Activated CD4-positive, alpha-beta T cell treated with anti-CD3 and anti-CD28 coated beads, Interleukin-2, amount 10 ng/mL, durations not matched to agents 24 days and 14 days (primary cell): Measurements from ENCODE around the gene CFAP54. TPM values are rescaled to one million over a fixed set of nuclear protein-coding genes. Genes with fewer than 3 reads are reported as not detected.
"Not testable (repeated sequence)": the region's sequence is repeated elsewhere in the genome, so short reads cannot be mapped to it uniquely, and the experiment has no call there.

ENCODE experiments used
- DNase-seq: peaks from one replicate; pipeline ENCODE4 v3.0.0; 2022
- H3K27ac Mint-ChIP-seq: one replicate; pipeline ENCODE4 v1.8.0; 2022; ENCODE audit warnings: mild to moderate bottlenecking, mixed read lengths
- H3K27me3 Mint-ChIP-seq: one replicate; pipeline ENCODE4 v1.8.0; 2022; ENCODE audit warnings: mixed read lengths
- H3K36me3 Mint-ChIP-seq: one replicate; pipeline ENCODE4 v1.8.0; 2022; ENCODE audit warnings: low read depth, mild to moderate bottlenecking, mixed read lengths
- H3K4me1 Mint-ChIP-seq: one replicate; pipeline ENCODE4 v1.8.0; 2021; ENCODE audit warnings: mixed read lengths
- H3K4me3 Mint-ChIP-seq: one replicate; pipeline ENCODE4 v1.8.0; 2022; ENCODE audit warnings: mild to moderate bottlenecking, moderate library complexity, mixed read lengths
- H3K9me3 Mint-ChIP-seq: one replicate; pipeline ENCODE4 v1.8.0; 2021; ENCODE audit warnings: mixed read lengths
- intact Hi-C: fragments of 100-400 bp; cut with micrococcal nuclease; formaldehyde crosslinking; loops from one replicate; pipeline ENCODE4 v1.15.1; 2023
- total RNA-seq: library from RNA; stranded (reverse); gene quantifications from 2 replicates; pipeline ENCODE4 v1.2.3, GENCODE V29; 2022

CFAP54 gene
- total RNA-seq, 1 donor from 2014 or later, result 0.09 TPM

DNA sequence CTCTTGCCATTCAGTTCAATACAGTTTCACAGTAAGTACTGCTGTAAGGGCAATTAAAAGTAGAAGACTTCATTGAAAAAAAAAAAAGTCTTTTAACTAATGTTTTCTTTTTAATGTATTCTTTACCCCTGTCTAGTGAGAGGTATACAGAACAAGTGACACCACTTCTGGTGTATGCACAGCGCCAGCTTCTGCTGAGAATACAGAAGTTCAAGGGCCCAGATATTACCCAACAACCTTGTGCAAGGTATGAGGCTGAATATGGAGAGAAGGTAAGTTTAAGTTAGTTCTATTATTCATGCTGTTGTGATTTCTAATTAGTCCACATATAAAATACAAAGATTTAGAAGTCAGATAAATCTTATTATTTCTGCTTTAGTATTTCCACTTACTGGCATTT, 168.7 kb downstream of the CFAP54 start:
- peaks cover 9% of the 10 kb centered on the region for H3K27me3 Mint-ChIP-seq
- no peaks in the 10 kb centered on the region for H3K9me3 Mint-ChIP-seq
- no peaks in the 10 kb centered on the region for H3K36me3 Mint-ChIP-seq
- DNase-seq, result no peak
- H3K4me1 Mint-ChIP-seq, result no peaks in the 10 kb centered on the region
- no peak overlapping the region for H3K27ac Mint-ChIP-seq
- no peak overlapping the region for H3K4me3 Mint-ChIP-seq
- intact Hi-C loops, result no loop called here

DNA sequence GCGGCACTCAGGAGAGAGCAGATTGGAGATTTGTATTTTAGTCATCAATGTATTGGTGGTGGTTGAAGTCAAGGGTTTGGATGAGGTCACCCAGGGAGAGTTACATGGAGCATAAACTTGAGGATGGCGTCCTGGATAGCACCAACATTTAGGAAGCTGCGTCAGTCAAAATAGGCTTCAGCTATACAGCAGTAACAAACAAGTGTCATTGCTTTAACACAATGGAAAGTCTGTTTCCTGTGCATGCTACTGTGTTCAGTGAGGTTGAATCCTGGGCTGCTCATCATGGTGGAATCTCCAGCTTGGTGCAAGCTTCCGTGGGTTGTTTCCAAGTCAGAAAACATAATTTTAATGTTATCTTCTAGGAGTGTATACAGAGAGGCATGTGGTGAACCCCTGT, 180.4 kb downstream of the CFAP54 start:
- intact Hi-C loops, result no loop called here
- no peak overlapping the region for H3K27ac Mint-ChIP-seq
- no peak for DNase-seq
- H3K36me3 Mint-ChIP-seq, result no peaks in the 10 kb centered on the region
- H3K4me3 Mint-ChIP-seq, result no peak overlapping the region
- H3K27me3 Mint-ChIP-seq, result peaks cover 6% of the 10 kb centered on the region
- peaks cover 3% of the 10 kb centered on the region for H3K9me3 Mint-ChIP-seq
- no peaks in the 10 kb centered on the region for H3K4me1 Mint-ChIP-seq

DNA sequence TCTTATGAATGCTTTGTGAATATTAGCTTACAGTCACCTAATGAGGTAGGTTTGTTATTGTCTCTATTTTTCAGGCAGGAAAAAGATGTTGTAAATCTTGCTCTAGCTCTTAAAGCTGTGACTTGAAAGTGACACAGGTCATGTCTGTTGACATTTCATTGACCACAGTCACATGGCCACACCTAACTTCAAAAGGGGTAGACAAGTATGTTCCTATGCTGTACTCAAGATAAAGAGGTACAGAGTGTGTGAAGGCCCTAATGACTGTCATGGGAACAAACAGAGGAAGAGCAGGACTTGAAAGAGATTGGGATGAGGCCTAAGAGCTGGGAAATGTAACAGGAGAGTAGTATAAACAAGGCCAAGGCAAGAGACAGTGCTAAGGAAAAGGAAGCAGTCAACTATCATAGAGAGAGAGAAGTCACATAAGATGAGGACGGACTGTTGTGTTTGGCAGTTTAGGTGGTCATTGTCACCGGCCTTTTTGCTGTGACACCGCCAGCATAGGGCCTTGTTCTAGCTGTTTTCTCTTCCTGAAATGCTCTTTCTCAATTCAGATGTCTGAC, 181.0 kb downstream of the CFAP54 start:
- intact Hi-C loops, result no loop called here

DNA sequence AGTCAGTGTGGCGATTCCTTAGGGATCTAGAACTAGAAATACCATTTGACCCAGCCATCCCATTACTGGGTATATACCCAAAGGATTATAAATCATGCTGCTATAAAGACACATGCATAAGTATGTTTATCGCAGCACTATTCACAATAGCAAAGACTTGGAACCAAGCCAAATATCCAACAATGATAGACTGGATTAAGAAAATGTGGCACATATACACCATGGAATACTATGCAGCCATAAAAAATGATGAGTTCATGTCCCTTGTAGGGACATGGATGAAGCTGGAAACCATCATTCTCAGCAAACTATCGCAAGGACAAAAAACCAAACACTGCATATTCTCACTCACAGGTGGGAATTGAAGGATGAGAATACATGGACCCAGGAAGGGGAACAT, 186.1 kb downstream of the CFAP54 start:
- H3K4me1 Mint-ChIP-seq, H3K9me3 Mint-ChIP-seq, intact Hi-C loops, H3K36me3 Mint-ChIP-seq, DNase-seq, H3K27ac Mint-ChIP-seq, H3K27me3 Mint-ChIP-seq, H3K4me3 Mint-ChIP-seq: not testable (repeated sequence)

More for the DNA sequence above, 181.0 kb downstream of the CFAP54 start:
- H3K27ac Mint-ChIP-seq, result no peak overlapping the region
- no peak for DNase-seq
- H3K36me3 Mint-ChIP-seq, result no peaks in the 10 kb centered on the region
- no peak overlapping the region for H3K4me3 Mint-ChIP-seq
- no peaks in the 10 kb centered on the region for H3K9me3 Mint-ChIP-seq
- H3K27me3 Mint-ChIP-seq, result peaks cover 6% of the 10 kb centered on the region
- no peaks in the 10 kb centered on the region for H3K4me1 Mint-ChIP-seq

DNA sequence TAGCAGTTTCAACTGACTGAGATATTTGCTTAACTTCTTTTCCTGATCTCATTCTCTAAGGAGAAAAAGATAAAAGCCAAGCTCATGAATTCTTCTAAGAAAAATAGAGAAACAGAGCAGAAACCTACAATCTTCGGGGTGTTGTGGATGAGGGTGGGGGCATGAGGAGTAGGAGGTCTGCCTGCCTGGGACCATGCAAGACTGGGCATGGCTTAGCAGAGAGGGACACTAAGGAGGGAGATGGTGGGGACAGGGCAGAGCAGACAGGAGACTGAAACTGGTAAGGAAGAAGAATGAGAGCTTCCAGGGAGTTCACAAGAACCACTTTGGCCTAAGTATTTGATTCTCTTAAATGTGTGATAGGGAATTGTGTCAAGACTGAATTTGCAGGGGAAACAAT, 188.0 kb downstream of the CFAP54 start:
- Mint-ChIP-seq H3K27ac (no peak overlapping the region), H3K9me3 (no peaks in the 10 kb centered on the region), H3K4me3 (no peak overlapping the region), H3K27me3 (peaks cover 8% of the 10 kb centered on the region), H3K4me1 (no peaks in the 10 kb centered on the region), H3K36me3 (no peaks in the 10 kb centered on the region)
- DNase-seq, result no peak
- intact Hi-C loops, result no loop called here

DNA sequence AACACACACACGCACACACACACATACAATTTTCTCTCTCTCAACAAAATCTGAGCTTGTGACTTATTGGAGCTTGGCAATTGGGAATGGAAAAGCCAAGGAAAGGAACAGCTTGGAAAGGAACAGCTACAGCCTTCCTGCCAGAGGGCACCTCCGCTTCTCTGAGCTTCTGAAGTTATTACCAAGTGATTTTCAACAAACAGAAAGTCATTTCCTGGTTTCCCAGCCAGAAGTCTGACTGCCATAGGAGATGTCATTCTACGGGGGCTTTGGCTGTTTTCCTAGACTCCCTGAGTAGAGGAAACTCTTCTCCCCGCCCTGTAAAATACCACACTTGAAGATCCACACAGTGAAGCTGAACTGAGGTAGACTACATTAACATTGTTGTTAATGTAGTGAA, 198.3 kb downstream of the CFAP54 start:
- peaks cover 9% of the 10 kb centered on the region for H3K27me3 Mint-ChIP-seq
- intact Hi-C loops, result no loop called here
- no peak for DNase-seq
- H3K9me3 Mint-ChIP-seq, result no peaks in the 10 kb centered on the region
- no peaks in the 10 kb centered on the region for H3K4me1 Mint-ChIP-seq
- no peak overlapping the region for H3K27ac Mint-ChIP-seq
- no peaks in the 10 kb centered on the region for H3K36me3 Mint-ChIP-seq
- no peak overlapping the region for H3K4me3 Mint-ChIP-seq

DNA sequence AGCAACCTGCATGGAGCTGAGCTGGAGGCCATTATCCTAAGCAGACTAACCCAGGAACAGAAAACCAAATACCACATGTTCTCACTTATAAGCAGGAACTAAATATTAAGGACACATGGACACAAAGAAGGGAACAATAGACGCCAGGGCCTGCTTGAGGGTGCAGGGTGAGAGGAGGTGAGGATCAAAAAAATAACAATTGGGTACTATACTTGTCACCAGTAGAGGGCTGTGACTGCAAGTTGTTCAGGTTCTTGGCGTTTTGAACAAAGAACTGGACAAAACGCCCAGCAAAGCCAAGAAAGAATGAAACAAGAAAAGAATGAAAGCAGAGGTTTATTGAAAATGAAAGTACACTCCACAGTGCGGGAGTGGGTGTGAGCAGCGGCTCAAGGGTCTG, 209.1 kb downstream of the CFAP54 start:
- Mint-ChIP-seq H3K4me1 (peaks cover 2% of the 10 kb centered on the region), H3K9me3 (no peaks in the 10 kb centered on the region), H3K27me3 (peaks cover 18% of the 10 kb centered on the region), H3K36me3 (no peaks in the 10 kb centered on the region), H3K4me3 (no peak overlapping the region), H3K27ac (no peak overlapping the region)
- intact Hi-C loops, result no loop called here
- DNase-seq, result no peak

DNA sequence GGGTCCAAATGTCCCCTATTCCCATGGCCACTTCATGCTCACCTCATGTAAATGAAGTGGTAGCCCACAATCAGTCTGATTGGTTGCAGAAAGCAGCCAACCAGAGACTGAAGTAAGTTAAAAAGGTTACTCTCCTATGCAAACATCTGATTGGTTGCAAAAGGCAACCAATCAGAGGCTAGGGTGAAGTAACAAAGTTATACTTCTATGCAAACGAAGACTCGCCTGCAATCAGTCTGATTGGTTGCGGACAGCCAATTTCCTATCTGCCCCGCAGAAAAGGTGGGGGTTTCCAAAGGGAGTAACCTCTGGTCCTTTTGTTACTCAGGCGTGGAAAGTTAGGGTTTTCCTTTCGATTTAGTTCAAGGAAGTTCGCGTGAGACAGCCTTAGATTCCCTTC, 209.6 kb downstream of the CFAP54 start:
- Mint-ChIP-seq H3K4me3 (no peak overlapping the region), H3K4me1 (peaks cover 2% of the 10 kb centered on the region), H3K27ac (no peak overlapping the region), H3K9me3 (no peaks in the 10 kb centered on the region), H3K27me3 (peaks cover 18% of the 10 kb centered on the region), H3K36me3 (no peaks in the 10 kb centered on the region)
- intact Hi-C loops, result no loop called here
- DNase-seq, result no peak

DNA sequence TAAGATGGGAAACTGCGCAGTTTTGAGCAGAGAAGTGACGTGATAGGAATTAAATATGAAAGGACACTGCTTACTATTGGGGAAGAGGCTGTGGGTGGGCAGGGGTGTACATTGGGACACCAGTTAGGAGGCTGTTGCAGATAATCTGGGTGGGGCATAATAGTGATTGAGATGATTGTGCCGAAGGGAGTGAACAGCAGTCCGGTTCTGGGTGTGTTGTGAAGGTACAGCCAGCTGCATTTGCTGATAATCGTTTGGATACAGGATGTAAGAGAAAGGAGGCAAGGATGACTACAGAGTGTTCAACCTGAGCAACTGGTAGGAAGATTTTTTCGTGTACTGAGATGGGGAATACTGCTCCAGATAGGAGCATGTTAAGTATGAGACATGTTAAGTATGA, 212.5 kb downstream of the CFAP54 start:
- DNase-seq, result no peak
- Mint-ChIP-seq H3K36me3 (no peaks in the 10 kb centered on the region), H3K4me3 (no peak overlapping the region), H3K9me3 (no peaks in the 10 kb centered on the region), H3K27ac (no peak overlapping the region), H3K27me3 (peaks cover 18% of the 10 kb centered on the region), H3K4me1 (peaks cover 2% of the 10 kb centered on the region)
- intact Hi-C loops, result no loop called here

DNA sequence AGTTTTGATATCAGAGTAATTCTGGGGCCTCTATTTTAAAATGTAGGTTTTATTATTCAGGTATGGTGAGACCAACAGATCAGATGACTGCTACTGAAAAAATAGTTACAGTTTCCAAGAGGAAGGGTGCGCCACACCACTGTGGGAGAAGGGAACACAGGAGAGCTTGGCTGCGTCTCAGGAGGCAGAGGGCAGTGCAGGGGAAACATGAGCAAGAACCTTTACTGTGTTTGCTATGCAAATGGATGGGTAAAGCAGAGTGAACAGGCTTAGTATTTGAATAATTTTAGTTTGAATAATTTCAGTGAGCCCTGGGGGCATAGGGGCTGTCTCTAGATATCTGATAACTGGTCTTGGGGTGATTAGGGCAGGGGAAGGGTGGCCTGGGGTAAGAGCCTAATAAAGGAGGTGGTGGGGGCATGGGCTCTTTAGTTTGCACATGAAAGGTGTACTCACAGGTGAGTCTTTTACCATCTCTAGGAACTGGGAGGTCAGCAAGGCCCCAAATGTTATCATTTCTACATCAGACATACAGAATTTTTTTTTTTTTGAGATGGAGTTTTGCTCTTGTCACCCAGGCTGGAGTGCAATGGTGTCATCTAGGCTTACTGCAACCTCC, 220.9 kb downstream of the CFAP54 start:
- Mint-ChIP-seq H3K27me3 (peaks cover 13% of the 10 kb centered on the region), H3K4me1 (no peaks in the 10 kb centered on the region), H3K27ac (no peak overlapping the region), H3K4me3 (no peak overlapping the region), H3K36me3 (no peaks in the 10 kb centered on the region), H3K9me3 (no peaks in the 10 kb centered on the region)
- intact Hi-C loops, result no loop called here
- DNase-seq, result no peak

DNA sequence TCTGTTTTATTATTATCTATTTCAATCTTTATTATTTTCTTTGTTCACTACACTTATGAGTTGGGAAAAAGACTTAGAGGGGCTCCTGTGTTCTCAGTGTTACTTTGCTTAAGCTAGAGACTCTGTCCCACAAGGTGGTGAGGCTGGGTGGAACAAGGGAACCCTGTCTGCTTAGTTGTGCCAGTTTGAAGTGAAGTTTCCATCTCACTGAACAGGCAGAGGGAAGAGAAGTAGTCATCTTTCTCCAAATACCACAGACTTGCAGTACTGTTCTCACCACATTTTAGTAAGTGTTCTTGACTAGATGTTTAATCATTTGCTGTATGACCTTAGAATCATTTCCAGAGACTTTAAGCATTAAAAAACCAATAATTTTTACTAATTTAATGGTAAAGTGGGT, 222.0 kb downstream of the CFAP54 start:
- Mint-ChIP-seq H3K9me3 (no peaks in the 10 kb centered on the region), H3K27me3 (peaks cover 13% of the 10 kb centered on the region), H3K36me3 (no peaks in the 10 kb centered on the region), H3K4me1 (peaks cover 3% of the 10 kb centered on the region), H3K27ac (no peak overlapping the region), H3K4me3 (no peak overlapping the region)
- intact Hi-C loops, result no loop called here
- DNase-seq, result no peak

DNA sequence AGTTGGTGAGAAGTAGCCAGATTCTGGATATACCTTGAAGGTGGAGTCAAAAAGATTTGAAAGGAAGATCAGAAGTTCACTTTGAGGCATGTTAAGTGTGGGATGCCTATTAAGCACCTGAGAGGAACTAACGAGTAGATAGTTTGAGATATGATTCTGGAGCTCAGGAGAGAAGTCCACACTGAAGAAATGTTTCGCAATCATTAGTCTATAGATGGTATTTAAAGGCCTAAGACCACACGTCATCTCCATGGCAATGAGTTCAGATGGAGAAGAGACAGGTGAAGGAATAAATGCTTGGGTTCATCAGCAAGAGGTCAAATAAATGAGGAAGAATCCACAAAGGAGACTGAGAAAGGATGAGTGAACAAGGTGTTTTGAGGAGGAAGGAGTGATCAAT, 224.8 kb downstream of the CFAP54 start:
- Mint-ChIP-seq H3K27ac (no peak overlapping the region), H3K4me3 (no peak overlapping the region), H3K4me1 (peaks cover 3% of the 10 kb centered on the region), H3K36me3 (no peaks in the 10 kb centered on the region), H3K27me3 (peaks cover 12% of the 10 kb centered on the region), H3K9me3 (no peaks in the 10 kb centered on the region)
- no peak for DNase-seq
- intact Hi-C loops, result no loop called here

DNA sequence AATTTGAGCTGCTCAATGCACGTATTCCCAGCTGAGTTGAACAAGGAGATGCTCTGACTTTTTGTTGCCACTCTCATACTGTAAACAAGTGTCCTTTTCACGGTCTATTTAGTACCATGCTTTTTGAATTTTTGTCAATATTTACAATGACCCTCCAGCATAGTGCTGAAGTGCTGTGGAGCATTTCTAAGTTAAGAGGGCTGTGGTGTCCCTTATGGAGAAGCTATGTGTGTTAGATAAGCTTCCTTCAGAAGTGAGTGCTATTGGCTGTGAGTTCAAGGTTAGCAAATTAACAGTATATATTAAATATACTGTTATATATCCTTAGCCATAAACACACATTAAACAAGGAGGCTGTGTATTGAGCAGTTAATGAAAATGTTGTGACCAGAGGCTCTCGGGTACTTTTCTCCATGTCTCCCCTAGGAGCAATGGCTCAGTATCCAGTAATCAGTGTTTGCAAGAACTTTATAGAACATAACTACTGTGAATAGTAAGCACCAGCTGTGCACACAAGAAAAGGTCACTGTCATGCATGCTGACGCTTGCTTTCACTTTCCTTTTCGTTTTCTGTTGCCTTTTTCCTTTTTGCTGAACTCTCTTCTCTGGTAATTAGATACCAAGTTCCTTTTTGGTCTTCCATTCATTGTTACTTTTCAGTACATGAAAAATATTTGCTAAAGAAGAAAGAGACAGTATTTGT, 230.4 kb downstream of the CFAP54 start:
- peak; percentile 80 for DNase-seq
- H3K4me3 Mint-ChIP-seq, result peak overlapping the region; percentile 91
- H3K27ac Mint-ChIP-seq, result peak overlapping the region; percentile 92
- intact Hi-C loops, result no loop called here
- H3K9me3 Mint-ChIP-seq, result no peaks in the 10 kb centered on the region
- no peaks in the 10 kb centered on the region for H3K27me3 Mint-ChIP-seq
- peaks cover 7% of the 10 kb centered on the region for H3K4me1 Mint-ChIP-seq
- H3K36me3 Mint-ChIP-seq, result no peaks in the 10 kb centered on the region

DNA sequence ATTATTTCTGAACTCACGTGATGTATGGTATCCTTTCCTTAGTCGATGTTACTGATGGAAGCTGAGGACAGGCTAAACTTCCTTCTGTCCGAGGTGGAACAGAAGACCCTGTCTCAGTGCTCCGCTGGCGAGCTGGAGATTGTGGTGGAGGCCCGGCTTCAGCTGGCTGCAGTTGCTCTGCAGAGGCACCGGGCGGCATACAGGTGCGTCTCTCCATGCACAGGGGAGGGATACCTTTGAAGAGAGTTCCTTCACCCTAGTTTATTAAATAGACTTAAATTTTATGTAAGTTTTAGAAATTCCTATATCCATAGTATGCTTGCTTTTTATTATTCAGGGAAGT, 231.0 kb downstream of the CFAP54 start:
- no peaks in the 10 kb centered on the region for H3K27me3 Mint-ChIP-seq
- H3K4me3 Mint-ChIP-seq, result peak overlapping the region; percentile 91
- intact Hi-C loops, result no loop called here
- peak; percentile 76 for DNase-seq
- H3K9me3 Mint-ChIP-seq, result no peaks in the 10 kb centered on the region
- H3K27ac Mint-ChIP-seq, result peak overlapping the region; percentile 92
- peaks cover 7% of the 10 kb centered on the region for H3K4me1 Mint-ChIP-seq
- H3K36me3 Mint-ChIP-seq, result no peaks in the 10 kb centered on the region

DNA sequence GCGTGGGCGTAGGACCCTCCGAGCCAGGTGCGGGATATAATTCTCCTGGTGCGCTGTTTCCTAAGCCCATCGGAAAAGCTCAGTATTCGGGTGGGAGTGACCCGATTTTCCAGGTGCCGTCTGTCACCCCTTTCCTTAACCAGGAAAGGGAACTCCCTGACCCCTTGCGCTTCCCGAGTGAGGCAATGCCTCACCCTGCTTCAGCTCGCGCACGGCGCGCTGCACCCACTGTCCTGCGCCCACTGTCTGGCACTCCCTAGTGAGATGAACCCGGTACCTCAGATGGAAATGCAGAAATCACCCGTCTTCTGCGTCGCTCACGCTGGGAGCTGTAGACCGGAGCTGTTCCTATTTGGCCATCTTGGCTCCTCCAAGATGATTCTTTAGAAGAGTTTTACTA, 240.1 kb downstream of the CFAP54 start:
- H3K4me1 Mint-ChIP-seq, intact Hi-C loops, H3K4me3 Mint-ChIP-seq, H3K36me3 Mint-ChIP-seq, H3K9me3 Mint-ChIP-seq, DNase-seq, H3K27ac Mint-ChIP-seq: not testable (repeated sequence)
- H3K27me3 Mint-ChIP-seq, result peaks cover 11% of the 10 kb centered on the region
